Natural killer cell (primary cell): Measurements from ENCODE around the gene FAM53B. TPM values are rescaled to one million over a fixed set of nuclear protein-coding genes. Genes with fewer than 3 reads are reported as not detected.

Source experiments
- ATAC-seq, 3 donors: fragments of 150-1000 bp in 2 of 3; fragments of 200-7000 bp in 1 of 3; cut with Tn5 transposase; 1 replicate in 1 of 3; 2 replicates in 2 of 3; pipeline ENCODE4 v1.10.0; 2021; ENCODE audit warnings: mild to moderate bottlenecking in 2 of 3, moderate library complexity in 2 of 3
- DNase-seq, 2 donors: peaks; one replicate each; pipeline versions ENCODE4 v3.0.0 to v3.0.0-alpha.2; 2013 to 2021; ENCODE audit warnings: mixed read lengths in 1 of 2
- H3K27ac ChIP-seq: one replicate; pipeline ENCODE4 v1.5.1; 2013; ENCODE audit warnings: mild to moderate bottlenecking, low read length
- H3K27me3 ChIP-seq: one replicate; pipeline ENCODE4 v1.6.1; 2013; ENCODE audit warnings: low read length; ENCODE audit not compliant: control insufficient read depth, insufficient read depth
- H3K36me3 ChIP-seq: one replicate; pipeline ENCODE4 v1.6.1; 2013; ENCODE audit warnings: low read length; ENCODE audit not compliant: control insufficient read depth, insufficient read depth
- H3K4me1 ChIP-seq: one replicate; pipeline ENCODE4 v1.6.1; 2013; ENCODE audit warnings: low read length; ENCODE audit not compliant: control insufficient read depth, insufficient read depth
- H3K4me3 ChIP-seq: one replicate; pipeline ENCODE4 v1.5.1; 2013; ENCODE audit warnings: low read length
- H3K9me3 ChIP-seq: one replicate; pipeline ENCODE4 v1.6.1; 2013; ENCODE audit warnings: low read length; ENCODE audit not compliant: control insufficient read depth, insufficient read depth
- H3K27ac Mint-ChIP-seq, 2 donors: one replicate each; pipeline ENCODE4 v1.8.0; 2022; ENCODE audit warnings: mild to moderate bottlenecking in 2 of 2, mixed read lengths in 2 of 2, moderate library complexity in 1 of 2
- H3K27me3 Mint-ChIP-seq, 2 donors: one replicate each; pipeline ENCODE4 v1.8.0; 2022; ENCODE audit warnings: low read depth in 2 of 2, mixed read lengths in 2 of 2
- H3K36me3 Mint-ChIP-seq: one replicate; pipeline ENCODE4 v1.8.0; 2022; ENCODE audit warnings: mixed read lengths
- H3K4me1 Mint-ChIP-seq, 2 donors: one replicate each; pipeline ENCODE4 v1.8.0; 2022; ENCODE audit warnings: mixed read lengths in 2 of 2
- H3K4me3 Mint-ChIP-seq: one replicate; pipeline ENCODE4 v1.8.0; 2022; ENCODE audit warnings: mild to moderate bottlenecking, moderate library complexity, mixed read lengths
- H3K9me3 Mint-ChIP-seq, 2 donors: one replicate each; pipeline ENCODE4 v1.8.0; 2022; ENCODE audit warnings: mixed read lengths in 2 of 2
- CTCF ChIP-seq: fragments of 200-600 bp; IDR thresholded peaks from one replicate; pipeline ENCODE4 v1.8.0; 2022; ENCODE audit warnings: antibody characterized with exemption
- WGBS: methylation state at CpG from one replicate; pipeline ENCODE4 v1.1.7; 2013; ENCODE audit warnings: missing lambda C conversion rate; ENCODE audit not compliant: insufficient coverage; 5-methylcytosine and 5-hydroxymethylcytosine counted together
- intact Hi-C: fragments of 100-400 bp; cut with micrococcal nuclease; formaldehyde crosslinking; loops from one replicate; pipeline ENCODE4 v1.14.2; 2022
- total RNA-seq, 4 donors: library from RNA; stranded (reverse); fragments of 120-200 nt in 1 of 4; gene quantifications; one replicate each; pipeline versions ENCODE4 v1.2.3 to v1.2.4, GENCODE V29; 2013 to 2022

Gene FAM53B
- total RNA-seq, 3 donors from 2014 or later (not counting 1 experiment from before 2014, with no cell fraction given): 77.4 to 172 (median 121) TPM

GRCh38 chr10:124719213-124719851 is 24.8 kb downstream of the FAM53B start:
- H3K36me3 ChIP-seq: no peaks in the 10 kb centered on the region
- no peaks in the 10 kb centered on the region for H3K9me3 ChIP-seq
- H3K27ac Mint-ChIP-seq: peak overlapping the region; percentile 99
- H3K27me3 Mint-ChIP-seq: no peaks in the 10 kb centered on the region
- H3K9me3 Mint-ChIP-seq: no peaks in the 10 kb centered on the region
- H3K27me3 ChIP-seq: no peaks in the 10 kb centered on the region
- peak; percentile 56 to 91 for DNase-seq
- peaks cover 91% of the 10 kb centered on the region for H3K4me1 ChIP-seq
- H3K4me1 Mint-ChIP-seq: peaks cover 92 to 97% of the 10 kb centered on the region in 2 donors
- H3K36me3 Mint-ChIP-seq: no peaks in the 10 kb centered on the region
- H3K4me3 ChIP-seq: no peak overlapping the region
- TF ChIP-seq CTCF: peak; percentile 62
- H3K27ac ChIP-seq: peak overlapping the region; percentile 91
- intact Hi-C loops: loop anchor here (1.0 to 5.0 kb wide), 4 partner anchors 22 to 107 kb away; no protein-coding TSS in a partner anchor
- H3K4me3 Mint-ChIP-seq: peak overlapping the region; percentile 65
- ATAC-seq: peak; percentile 34 to 60 (median 41)
- 1% methylated on average over 7 of the region's 8 CpGs for WGBS

- Mint-ChIP-seq H3K27me3 (no peaks in the 10 kb centered on the region), H3K27ac (peak overlapping the region; percentile 99), H3K36me3 (no peaks in the 10 kb centered on the region), H3K9me3 (no peaks in the 10 kb centered on the region), H3K4me1 (peaks cover 91 to 97% of the 10 kb centered on the region in 2 donors), H3K4me3 (peak overlapping the region; percentile 65)
- ATAC-seq: peak; percentile 66 to 85 (median 80)
- H3K36me3 ChIP-seq: no peaks in the 10 kb centered on the region
- H3K4me1 ChIP-seq: peaks cover 91% of the 10 kb centered on the region
- WGBS: 11% methylated on average over 10 of the region's 12 CpGs
- H3K27me3 ChIP-seq: no peaks in the 10 kb centered on the region
- no peak overlapping the region for H3K4me3 ChIP-seq
- H3K9me3 ChIP-seq: no peaks in the 10 kb centered on the region
- TF ChIP-seq CTCF: no peak
- peak overlapping the region; percentile 91 for H3K27ac ChIP-seq
- DNase-seq: peak; percentile 70 to 93
- intact Hi-C loops: loop anchor here (1.0 to 5.0 kb wide), 5 partner anchors 10 to 106 kb away; no protein-coding TSS in a partner anchor
Observed at GRCh38 chr10:124717911-124718741, 26.1 kb downstream of the FAM53B start.

- no peaks in the 10 kb centered on the region for H3K9me3 Mint-ChIP-seq
- H3K36me3 Mint-ChIP-seq: no peaks in the 10 kb centered on the region
- H3K4me1 ChIP-seq: peaks cover 90% of the 10 kb centered on the region
- H3K36me3 ChIP-seq: no peaks in the 10 kb centered on the region
- H3K27me3 ChIP-seq: no peaks in the 10 kb centered on the region
- intact Hi-C loops: loop anchor here (5.0 kb wide), 1 partner anchor 105 kb away; no protein-coding TSS in a partner anchor
- H3K4me3 ChIP-seq: no peak overlapping the region
- 84% methylated on average over 8 of the region's 9 CpGs for WGBS
- no peaks in the 10 kb centered on the region for H3K27me3 Mint-ChIP-seq
- peak overlapping the region; percentile 13 for H3K4me3 Mint-ChIP-seq
- DNase-seq (no peak), ATAC-seq (no peak)
- H3K9me3 ChIP-seq: no peaks in the 10 kb centered on the region
- H3K27ac Mint-ChIP-seq: peak overlapping the region; percentile 99
- H3K27ac ChIP-seq: peak overlapping the region; percentile 91
- H3K4me1 Mint-ChIP-seq: peaks cover 89 to 97% of the 10 kb centered on the region in 2 donors
- no peak for TF ChIP-seq CTCF
Observed at GRCh38 chr10:124717041-124717757, 27.0 kb downstream of the FAM53B start.
